Parathyroid adenoma (tissue), 2 donors: ENCODE measurements around the gene S100A4.
"Not testable (repeated sequence)": the region's sequence is repeated elsewhere in the genome, so short reads cannot be mapped to it uniquely, and the experiment has no call there.

Source experiments
- H2AFZ ChIP-seq: fragments of 300-600 bp; sonication (generic); one replicate; pipeline ENCODE4 v1.7.0; 2017; ENCODE audit warnings: antibody characterized with exemption, mild to moderate bottlenecking
- H3K27ac ChIP-seq: fragments of 300-600 bp; sonication (generic); one replicate; pipeline ENCODE4 v1.7.0; 2017
- H3K27me3 ChIP-seq: fragments of 300-600 bp; sonication (generic); one replicate; pipeline ENCODE4 v1.7.0; 2017; ENCODE audit warnings: low read length; ENCODE audit not compliant: control insufficient read depth, insufficient read depth
- H3K36me3 ChIP-seq: fragments of 300-600 bp; sonication (generic); one replicate; pipeline ENCODE4 v1.7.0; 2017; ENCODE audit warnings: low read length; ENCODE audit not compliant: control insufficient read depth, insufficient read depth
- H3K4me1 ChIP-seq: fragments of 300-600 bp; sonication (generic); one replicate; pipeline ENCODE4 v1.7.0; 2017; ENCODE audit warnings: control low read depth
- H3K4me2 ChIP-seq: fragments of 300-600 bp; sonication (generic); one replicate; pipeline ENCODE4 v1.7.0; 2017; ENCODE audit warnings: low read length
- H3K4me3 ChIP-seq: fragments of 300-600 bp; sonication (generic); one replicate; pipeline ENCODE4 v1.7.0; 2017; ENCODE audit warnings: low read depth, low read length
- H3K79me2 ChIP-seq: fragments of 300-600 bp; sonication (generic); one replicate; pipeline ENCODE4 v1.7.0; 2017; ENCODE audit warnings: control low read depth
- H3K9ac ChIP-seq: fragments of 300-600 bp; sonication (generic); one replicate; pipeline ENCODE4 v1.7.0; 2017; ENCODE audit warnings: mild to moderate bottlenecking
- H3K9me3 ChIP-seq: fragments of 300-600 bp; sonication (generic); one replicate; pipeline ENCODE4 v1.7.0; 2017; ENCODE audit warnings: low read length; ENCODE audit not compliant: control insufficient read depth
- TF ChIP-seq, protein P1 (sequence below): fragments of 300-600 bp; sonication (generic); IDR thresholded peaks from one replicate; pipeline ENCODE4 v1.7.0; 2017; ENCODE audit warnings: antibody characterized with exemption, mild to moderate bottlenecking
- donor health status: primary hyperparathyroidism.

S100A4 gene

DNA sequence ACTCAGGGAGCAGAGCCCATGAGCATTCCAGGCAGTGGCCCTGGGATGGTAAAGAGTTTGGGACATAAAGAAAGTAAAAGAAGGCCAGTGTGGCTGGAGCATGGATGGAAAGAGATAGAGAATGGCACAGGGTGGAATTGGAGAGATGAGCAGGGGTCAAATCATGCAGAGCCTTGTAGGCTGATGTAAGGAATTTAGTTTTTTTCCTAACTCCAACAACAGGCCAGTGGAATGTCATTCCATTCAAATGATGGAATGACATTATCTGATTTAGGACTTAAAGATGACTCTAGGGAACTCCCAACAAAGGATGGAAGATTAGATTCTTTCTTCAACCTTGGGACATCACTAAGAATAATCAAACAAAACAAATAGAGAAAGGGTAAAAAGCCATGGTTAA, 32.9 kb upstream of the S100A4 start:
- Histone ChIP-seq H3K27ac (no peak overlapping the region), H2AFZ (no peak overlapping the region), H3K36me3 (no peaks in the 10 kb centered on the region), H3K4me3 (no peak overlapping the region), H3K4me2 (no peak overlapping the region), H3K27me3 (no peaks in the 10 kb centered on the region), H3K9me3 (no peaks in the 10 kb centered on the region), H3K9ac (no peak overlapping the region), H3K79me2 (no peaks in the 10 kb centered on the region), H3K4me1 (no peaks in the 10 kb centered on the region)
- TF ChIP-seq, protein P1, sequence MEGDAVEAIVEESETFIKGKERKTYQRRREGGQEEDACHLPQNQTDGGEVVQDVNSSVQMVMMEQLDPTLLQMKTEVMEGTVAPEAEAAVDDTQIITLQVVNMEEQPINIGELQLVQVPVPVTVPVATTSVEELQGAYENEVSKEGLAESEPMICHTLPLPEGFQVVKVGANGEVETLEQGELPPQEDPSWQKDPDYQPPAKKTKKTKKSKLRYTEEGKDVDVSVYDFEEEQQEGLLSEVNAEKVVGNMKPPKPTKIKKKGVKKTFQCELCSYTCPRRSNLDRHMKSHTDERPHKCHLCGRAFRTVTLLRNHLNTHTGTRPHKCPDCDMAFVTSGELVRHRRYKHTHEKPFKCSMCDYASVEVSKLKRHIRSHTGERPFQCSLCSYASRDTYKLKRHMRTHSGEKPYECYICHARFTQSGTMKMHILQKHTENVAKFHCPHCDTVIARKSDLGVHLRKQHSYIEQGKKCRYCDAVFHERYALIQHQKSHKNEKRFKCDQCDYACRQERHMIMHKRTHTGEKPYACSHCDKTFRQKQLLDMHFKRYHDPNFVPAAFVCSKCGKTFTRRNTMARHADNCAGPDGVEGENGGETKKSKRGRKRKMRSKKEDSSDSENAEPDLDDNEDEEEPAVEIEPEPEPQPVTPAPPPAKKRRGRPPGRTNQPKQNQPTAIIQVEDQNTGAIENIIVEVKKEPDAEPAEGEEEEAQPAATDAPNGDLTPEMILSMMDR = no peak

DNA sequence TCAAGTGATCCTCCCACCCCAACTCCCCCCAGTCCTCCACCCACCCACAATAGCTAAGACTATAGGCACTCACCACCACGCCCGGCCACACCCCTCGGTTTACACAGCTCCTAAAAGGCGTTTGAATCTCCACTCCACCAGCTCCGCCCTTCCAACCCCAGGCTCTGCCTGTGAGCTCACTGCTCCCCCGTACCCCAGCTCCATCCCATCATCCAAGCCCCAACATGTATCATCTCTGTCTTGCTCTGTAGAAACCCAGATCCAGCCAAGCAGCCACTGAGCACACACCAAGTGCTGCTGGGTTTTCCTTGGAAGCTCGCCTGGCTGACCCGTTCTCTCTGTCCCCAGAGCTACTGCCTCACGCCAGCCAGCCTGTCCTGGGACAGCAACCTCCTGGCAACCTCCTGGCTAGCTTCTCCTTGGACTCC, 32.0 kb upstream of the S100A4 start:
- Histone ChIP-seq H3K36me3 (no peaks in the 10 kb centered on the region), H3K4me2 (no peak overlapping the region), H3K27ac (no peak overlapping the region)

DNA sequence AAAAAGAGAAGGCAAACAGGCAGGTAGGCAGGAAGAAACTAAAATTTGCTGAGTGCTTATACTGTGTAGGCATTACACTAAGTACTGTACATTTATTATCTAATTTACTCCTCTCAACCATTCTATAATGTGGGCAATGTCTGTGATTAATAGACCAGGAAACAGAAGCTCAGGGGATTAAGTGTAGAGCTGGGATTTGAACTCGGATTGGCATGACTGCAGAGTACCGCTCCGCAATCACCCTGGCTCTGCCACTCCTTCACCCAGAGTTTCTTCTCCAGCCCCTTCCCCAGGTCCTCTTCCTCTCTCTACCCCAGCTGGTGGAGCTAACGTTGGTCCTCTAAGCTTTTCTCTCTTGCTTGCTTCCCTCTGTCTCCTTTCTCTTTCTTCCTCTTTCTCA, 31.5 kb upstream of the S100A4 start:
- H3K9me3 ChIP-seq = no peaks in the 10 kb centered on the region
- TF ChIP-seq, protein P1 = no peak

More for the DNA sequence above, 32.0 kb upstream of the S100A4 start:
- H2AFZ ChIP-seq = no peak overlapping the region
- H3K79me2 ChIP-seq = no peaks in the 10 kb centered on the region
- no peaks in the 10 kb centered on the region for H3K9me3 ChIP-seq
- no peak overlapping the region for H3K9ac ChIP-seq
- H3K4me1 ChIP-seq = no peaks in the 10 kb centered on the region
- TF ChIP-seq, protein P1 = no peak
- no peak overlapping the region for H3K4me3 ChIP-seq
- no peaks in the 10 kb centered on the region for H3K27me3 ChIP-seq

DNA sequence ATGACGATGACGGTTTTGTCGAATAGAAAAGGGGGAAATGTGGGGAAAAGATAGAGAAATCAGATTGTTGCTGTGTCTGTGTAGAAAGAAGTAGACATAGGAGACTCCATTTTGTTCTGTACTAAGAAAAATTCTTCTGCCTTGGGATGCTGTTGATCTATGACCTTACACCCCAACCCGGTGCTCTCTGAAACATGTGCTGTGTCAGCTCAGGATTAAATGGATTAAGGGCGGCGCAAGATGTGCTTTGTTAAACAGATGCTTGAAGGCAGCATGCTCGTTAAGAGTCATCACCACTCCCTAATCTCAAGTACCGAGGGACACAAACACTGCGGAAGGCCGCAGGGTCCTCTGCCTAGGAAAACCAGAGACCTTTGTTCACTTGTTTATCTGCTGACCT, 29.9 kb upstream of the S100A4 start:
- H2AFZ ChIP-seq, H3K27ac ChIP-seq, H3K9ac ChIP-seq, H3K36me3 ChIP-seq, H3K9me3 ChIP-seq, H3K4me2 ChIP-seq, H3K4me1 ChIP-seq, H3K79me2 ChIP-seq, H3K27me3 ChIP-seq, H3K4me3 ChIP-seq: not testable (repeated sequence)

More for the DNA sequence above, 31.5 kb upstream of the S100A4 start:
- H3K36me3 ChIP-seq = no peaks in the 10 kb centered on the region
- H3K27me3 ChIP-seq = no peaks in the 10 kb centered on the region
- H3K4me3 ChIP-seq = no peak overlapping the region
- no peak overlapping the region for H2AFZ ChIP-seq
- H3K79me2 ChIP-seq = no peaks in the 10 kb centered on the region
- H3K27ac ChIP-seq = no peak overlapping the region
- H3K4me1 ChIP-seq = no peaks in the 10 kb centered on the region
- H3K9ac ChIP-seq = no peak overlapping the region
- H3K4me2 ChIP-seq = no peak overlapping the region

DNA sequence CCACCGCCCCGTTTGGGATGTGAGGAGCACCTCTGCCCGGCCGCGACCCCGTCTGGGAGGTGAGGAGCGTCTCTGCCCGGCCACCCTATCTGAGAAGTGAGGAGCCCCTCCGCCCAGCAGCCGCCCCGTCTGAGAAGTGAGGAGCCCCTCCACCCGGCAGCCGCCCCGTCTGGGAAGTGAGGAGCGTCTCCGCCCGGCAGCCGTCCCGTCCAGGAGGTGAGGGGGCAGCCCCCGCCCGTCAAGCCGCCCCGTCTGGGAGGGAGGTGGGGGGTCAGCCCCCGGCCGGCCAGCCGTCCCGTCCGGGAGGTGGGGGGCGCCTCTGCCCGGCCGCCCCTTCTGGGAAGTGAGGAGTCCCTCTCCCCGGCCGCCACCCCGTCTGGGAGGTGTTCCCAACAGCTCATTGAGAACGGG, 29.5 kb upstream of the S100A4 start:
- not testable (repeated sequence) for H2AFZ ChIP-seq, H3K4me3 ChIP-seq, H3K36me3 ChIP-seq, H3K27me3 ChIP-seq, H3K4me2 ChIP-seq, H3K79me2 ChIP-seq, H3K27ac ChIP-seq, H3K9ac ChIP-seq, H3K9me3 ChIP-seq, H3K4me1 ChIP-seq

DNA sequence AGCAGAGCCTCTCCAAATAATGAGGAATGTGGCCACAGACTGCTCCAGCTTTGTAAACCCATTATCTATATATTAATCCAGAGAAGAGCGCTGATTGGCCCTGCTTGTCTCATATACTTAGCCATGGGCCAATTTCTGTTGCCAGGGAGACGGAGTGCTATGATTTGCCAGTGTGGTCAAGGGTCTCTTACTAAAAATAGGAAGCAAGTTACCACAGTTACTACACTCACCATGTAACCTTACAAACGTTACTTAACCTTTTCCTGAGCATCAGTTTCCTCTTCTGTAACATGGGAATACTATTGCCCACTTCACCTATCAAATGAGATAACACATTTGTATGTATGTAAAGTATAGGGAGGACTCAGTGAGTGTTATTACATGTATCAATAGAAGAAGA, 27.7 kb upstream of the S100A4 start:
- Histone ChIP-seq H3K4me1 (no peaks in the 10 kb centered on the region), H3K9ac (no peak overlapping the region), H2AFZ (no peak overlapping the region), H3K79me2 (no peaks in the 10 kb centered on the region), H3K27me3 (no peaks in the 10 kb centered on the region), H3K36me3 (no peaks in the 10 kb centered on the region), H3K9me3 (no peaks in the 10 kb centered on the region), H3K4me3 (no peak overlapping the region), H3K27ac (no peak overlapping the region), H3K4me2 (no peak overlapping the region)
- TF ChIP-seq, protein P1 = no peak
